K562 (cell line): ENCODE results near the gene PGA3. TPM values are rescaled to one million over a fixed set of nuclear protein-coding genes. Genes with fewer than 3 reads are reported as not detected.

ENCODE experiments used
- ASH1L ChIP-seq: fragments of 450-650 bp; IDR thresholded peaks from 2 replicates; pipeline ENCODE4 v1.6.1; 2018; ENCODE audit warnings: borderline replicate concordance, mild to moderate bottlenecking, low read depth; ENCODE audit not compliant: partially characterized antibody
- BRCA1 ChIP-seq, 2 experiments: fragments of 450-650 bp in 1 of 2; sonication (generic) in 1 of 2; formaldehyde crosslinking in 1 of 2; IDR thresholded peaks; 2 replicates each; pipeline versions ENCODE4 v1.5.0 to v1.6.1; 2017 to 2020; ENCODE audit warnings: mild to moderate bottlenecking in 1 of 2, missing genetic modification reagents in 1 of 2
- CBFA2T2 ChIP-seq: fragments of 450-650 bp; conservative IDR thresholded peaks from 2 replicates; pipeline ENCODE4 v1.6.1; 2017; ENCODE audit warnings: mild to moderate bottlenecking
- CC2D1A ChIP-seq: fragments of 450-650 bp; IDR thresholded peaks from 2 replicates; pipeline ENCODE4 v1.6.1; 2017; ENCODE audit warnings: mild to moderate bottlenecking
- CHCHD3 ChIP-seq: fragments of 250-450 bp; sonication (Bioruptor Pico); IDR thresholded peaks from 2 replicates; pipeline ENCODE4 v2.1.2; 2022; ENCODE audit warnings: mild to moderate bottlenecking
- DACH1 ChIP-seq: fragments of 450-650 bp; IDR thresholded peaks from 2 replicates; pipeline ENCODE4 v1.6.1; 2018; ENCODE audit not compliant: partially characterized antibody
- GABPB1 ChIP-seq: sonication (generic); formaldehyde crosslinking; IDR thresholded peaks from 2 replicates; pipeline ENCODE4 v1.8.0; 2022; ENCODE audit warnings: mild to moderate bottlenecking, missing genetic modification reagents
- JUN ChIP-seq, 2 experiments: sonication (generic) in 1 of 2; formaldehyde crosslinking in 1 of 2; IDR thresholded peaks; 2 replicates each; pipeline versions ENCODE4 v1.6.1 to v1.8.0; 2012 to 2022; ENCODE audit warnings: borderline replicate concordance in 2 of 2, mild to moderate bottlenecking in 2 of 2, improper control_type of control experiment in 1 of 2, low read depth in 1 of 2, low read length in 1 of 2, missing genetic modification reagents in 1 of 2
- JUND ChIP-seq, 2 experiments: IDR thresholded peaks; 2 replicates in 1 of 2; 3 replicates in 1 of 2; pipeline ENCODE4 v1.6.1; 2011; ENCODE audit warnings: borderline replicate concordance in 2 of 2, low read depth in 2 of 2, low read length in 2 of 2, improper control_type of control experiment in 1 of 2, missing biosample characterization in 1 of 2, missing genetic modification characterization in 1 of 2, missing genetic modification reagents in 1 of 2
- NCOA1 ChIP-seq: fragments of 450-650 bp; IDR thresholded peaks from 2 replicates; pipeline ENCODE4 v1.6.1; 2016; ENCODE audit warnings: low read depth
- NR1H2 ChIP-seq: sonication (generic); formaldehyde crosslinking; IDR thresholded peaks from 2 replicates; pipeline ENCODE4 v1.4.0; 2020; ENCODE audit warnings: mild to moderate bottlenecking, missing genetic modification reagents
- PTRF ChIP-seq: fragments of 450-650 bp; IDR thresholded peaks from 2 replicates; pipeline ENCODE4 v1.6.1; 2016; ENCODE audit warnings: mild to moderate bottlenecking, missing genetic modification characterization, missing compliant biosample characterization
- RCOR1 ChIP-seq, 2 experiments: IDR thresholded peaks; 2 replicates each; pipeline ENCODE4 v1.6.1; 2012; ENCODE audit warnings: low read depth in 2 of 2, low read length in 2 of 2, borderline replicate concordance in 1 of 2, improper control_type of control experiment in 1 of 2
- SMARCB1 ChIP-seq: IDR thresholded peaks from 2 replicates; pipeline ENCODE4 v1.6.1; 2011; ENCODE audit warnings: improper control_type of control experiment, low read depth; ENCODE audit not compliant: insufficient read length
- ZKSCAN1 ChIP-seq: fragments of 150-350 bp; IDR thresholded peaks from 2 replicates; pipeline ENCODE4 v1.6.1; 2016; ENCODE audit warnings: low read depth, low read length
- ZNF224 ChIP-seq: sonication (generic); formaldehyde crosslinking; IDR thresholded peaks from 2 replicates; pipeline ENCODE4 v1.8.0; 2022; ENCODE audit warnings: mild to moderate bottlenecking, missing genetic modification reagents
- ZNF316 ChIP-seq: fragments of 450-650 bp; IDR thresholded peaks from 2 replicates; pipeline ENCODE4 v1.6.1; 2016
- ZNF431 ChIP-seq: sonication (generic); formaldehyde crosslinking; IDR thresholded peaks from 2 replicates; pipeline ENCODE4 v1.8.0; 2022; ENCODE audit warnings: mild to moderate bottlenecking, missing genetic modification reagents
- polyA plus RNA-seq, 8 experiments: library from polyadenylated mRNA; depleted of rRNA in 4 of 8; stranded (reverse) in 5 of 8; unstranded in 3 of 8; fragments of >200 nt; fragmentation: Nextera tagmentation in 2 of 8; fragmentation: Illumina TruSeq in 1 of 8; extraction: Ambion mirVana in 2 of 8; extraction: Trizol in 1 of 8; gene quantifications; 2 replicates each; pipeline versions ENCODE4 v1.2.1 to v1.2.3, GENCODE V29; 2011 to 2014; ENCODE audit warnings: inconsistent platforms in 1 of 8, missing spikeins in 1 of 8
- total RNA-seq, 7 experiments: library from RNA; depleted of rRNA in 6 of 7; stranded (reverse); fragments of >200 nt in 6 of 7; fragmentation: Illumina TruSeq in 2 of 7; extraction: Trizol in 2 of 7; gene quantifications; 2 replicates each; pipeline versions ENCODE4 v1.2.1 to v1.2.3, GENCODE V29; 2011 to 2021; ENCODE audit warnings: low replicate concordance in 1 of 7
- TF ChIP-seq, protein P1 (sequence below), 2 experiments: fragments of 450-650 bp; IDR thresholded peaks; 2 replicates each; pipeline ENCODE4 v1.6.1; 2016; ENCODE audit warnings: mild to moderate bottlenecking in 2 of 2, borderline replicate concordance in 1 of 2, low read depth in 1 of 2, moderate library complexity in 1 of 2

The PGA3 gene
- total and polyA plus RNA-seq, 9 of the 15 experiments (the other 6 are each of a cell fraction or from before 2014, with no cell fraction given): 0.15 to 0.18 (median 0.18) TPM; not detected in 6

DNA sequence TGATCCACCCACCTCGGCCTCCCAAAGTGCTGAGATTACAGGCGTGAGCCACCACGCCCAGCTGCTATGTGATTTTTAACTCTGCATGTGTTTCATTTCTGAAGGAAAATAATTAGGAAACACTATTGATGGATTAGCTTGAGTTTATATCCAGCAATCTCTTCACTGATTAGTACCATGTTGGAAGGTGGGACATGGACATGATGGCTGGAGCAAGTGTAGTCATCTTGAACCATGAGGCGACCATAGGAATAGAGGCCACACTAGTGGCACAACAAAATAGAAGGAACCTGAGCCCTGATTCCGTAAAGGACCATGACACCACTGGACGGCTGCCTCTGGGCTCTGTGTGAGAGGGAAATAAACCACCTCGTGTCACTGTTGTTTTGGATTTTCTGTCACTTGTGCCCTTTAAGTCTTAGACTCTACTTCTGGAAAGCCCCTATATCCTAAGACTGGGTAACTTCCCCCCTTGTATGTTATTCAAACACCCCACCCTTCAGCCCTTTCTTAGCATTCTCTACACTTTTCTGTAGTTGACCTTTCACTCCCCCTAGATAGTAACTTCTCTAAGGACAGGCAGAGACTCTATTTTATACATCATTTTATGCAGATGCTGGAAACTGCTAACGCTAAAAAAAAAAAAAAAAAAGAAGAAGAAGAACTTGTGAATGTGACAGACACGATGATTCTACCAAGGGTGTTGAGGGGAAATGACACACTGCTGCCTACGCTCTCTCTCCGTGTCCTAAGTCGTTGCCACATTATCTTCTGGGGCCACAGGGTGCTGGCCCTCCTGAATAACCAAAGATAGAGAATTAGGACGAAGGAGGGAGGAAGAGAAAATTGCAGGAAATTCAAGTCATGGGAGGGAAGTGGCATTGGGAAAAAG lies 39.4 kb upstream of the PGA3 start (continued):
- peak; percentile 62; the same call in 1 of the 2 replicates for TF ChIP-seq JUN (IDR thresholded peaks at IDR 0.05; ENCODE audit: borderline replicate concordance, low read depth, low read length)
- TF ChIP-seq JUN (CRISPR knock-in tag; IDR thresholded peaks at IDR 0.05; ENCODE audit: borderline replicate concordance): no peak
- no peak for TF ChIP-seq ZNF316
- TF ChIP-seq NR1H2 (CRISPR knock-in tag): no peak
- TF ChIP-seq ZNF224 (CRISPR knock-in tag): no peak
- no peak for TF ChIP-seq CHCHD3 (CRISPR knock-in tag)
- TF ChIP-seq NCOA1: 0 out of 2 replicates have a peak, but pooled peaks have one; percentile 58
- TF ChIP-seq CC2D1A: peak; percentile 77; the same call in 1 of the 2 replicates
- TF ChIP-seq ZKSCAN1: no peak
- TF ChIP-seq ASH1L: peak; percentile 35
- no peak for TF ChIP-seq DACH1
- no peak for TF ChIP-seq BRCA1 (IDR thresholded peaks at IDR 0.05)
- TF ChIP-seq BRCA1 (CRISPR knock-in tag; IDR thresholded peaks at IDR 0.05): no peak
- no peak for TF ChIP-seq SMARCB1
- TF ChIP-seq RCOR1 (IDR thresholded peaks at IDR 0.05; ENCODE audit: borderline replicate concordance in 1 of 2, low read depth in 2 of 2, low read length in 2 of 2): peak in 1 of 2 experiments; percentile 66; a peak in 2 of 4 replicates
- TF ChIP-seq, protein P1, sequence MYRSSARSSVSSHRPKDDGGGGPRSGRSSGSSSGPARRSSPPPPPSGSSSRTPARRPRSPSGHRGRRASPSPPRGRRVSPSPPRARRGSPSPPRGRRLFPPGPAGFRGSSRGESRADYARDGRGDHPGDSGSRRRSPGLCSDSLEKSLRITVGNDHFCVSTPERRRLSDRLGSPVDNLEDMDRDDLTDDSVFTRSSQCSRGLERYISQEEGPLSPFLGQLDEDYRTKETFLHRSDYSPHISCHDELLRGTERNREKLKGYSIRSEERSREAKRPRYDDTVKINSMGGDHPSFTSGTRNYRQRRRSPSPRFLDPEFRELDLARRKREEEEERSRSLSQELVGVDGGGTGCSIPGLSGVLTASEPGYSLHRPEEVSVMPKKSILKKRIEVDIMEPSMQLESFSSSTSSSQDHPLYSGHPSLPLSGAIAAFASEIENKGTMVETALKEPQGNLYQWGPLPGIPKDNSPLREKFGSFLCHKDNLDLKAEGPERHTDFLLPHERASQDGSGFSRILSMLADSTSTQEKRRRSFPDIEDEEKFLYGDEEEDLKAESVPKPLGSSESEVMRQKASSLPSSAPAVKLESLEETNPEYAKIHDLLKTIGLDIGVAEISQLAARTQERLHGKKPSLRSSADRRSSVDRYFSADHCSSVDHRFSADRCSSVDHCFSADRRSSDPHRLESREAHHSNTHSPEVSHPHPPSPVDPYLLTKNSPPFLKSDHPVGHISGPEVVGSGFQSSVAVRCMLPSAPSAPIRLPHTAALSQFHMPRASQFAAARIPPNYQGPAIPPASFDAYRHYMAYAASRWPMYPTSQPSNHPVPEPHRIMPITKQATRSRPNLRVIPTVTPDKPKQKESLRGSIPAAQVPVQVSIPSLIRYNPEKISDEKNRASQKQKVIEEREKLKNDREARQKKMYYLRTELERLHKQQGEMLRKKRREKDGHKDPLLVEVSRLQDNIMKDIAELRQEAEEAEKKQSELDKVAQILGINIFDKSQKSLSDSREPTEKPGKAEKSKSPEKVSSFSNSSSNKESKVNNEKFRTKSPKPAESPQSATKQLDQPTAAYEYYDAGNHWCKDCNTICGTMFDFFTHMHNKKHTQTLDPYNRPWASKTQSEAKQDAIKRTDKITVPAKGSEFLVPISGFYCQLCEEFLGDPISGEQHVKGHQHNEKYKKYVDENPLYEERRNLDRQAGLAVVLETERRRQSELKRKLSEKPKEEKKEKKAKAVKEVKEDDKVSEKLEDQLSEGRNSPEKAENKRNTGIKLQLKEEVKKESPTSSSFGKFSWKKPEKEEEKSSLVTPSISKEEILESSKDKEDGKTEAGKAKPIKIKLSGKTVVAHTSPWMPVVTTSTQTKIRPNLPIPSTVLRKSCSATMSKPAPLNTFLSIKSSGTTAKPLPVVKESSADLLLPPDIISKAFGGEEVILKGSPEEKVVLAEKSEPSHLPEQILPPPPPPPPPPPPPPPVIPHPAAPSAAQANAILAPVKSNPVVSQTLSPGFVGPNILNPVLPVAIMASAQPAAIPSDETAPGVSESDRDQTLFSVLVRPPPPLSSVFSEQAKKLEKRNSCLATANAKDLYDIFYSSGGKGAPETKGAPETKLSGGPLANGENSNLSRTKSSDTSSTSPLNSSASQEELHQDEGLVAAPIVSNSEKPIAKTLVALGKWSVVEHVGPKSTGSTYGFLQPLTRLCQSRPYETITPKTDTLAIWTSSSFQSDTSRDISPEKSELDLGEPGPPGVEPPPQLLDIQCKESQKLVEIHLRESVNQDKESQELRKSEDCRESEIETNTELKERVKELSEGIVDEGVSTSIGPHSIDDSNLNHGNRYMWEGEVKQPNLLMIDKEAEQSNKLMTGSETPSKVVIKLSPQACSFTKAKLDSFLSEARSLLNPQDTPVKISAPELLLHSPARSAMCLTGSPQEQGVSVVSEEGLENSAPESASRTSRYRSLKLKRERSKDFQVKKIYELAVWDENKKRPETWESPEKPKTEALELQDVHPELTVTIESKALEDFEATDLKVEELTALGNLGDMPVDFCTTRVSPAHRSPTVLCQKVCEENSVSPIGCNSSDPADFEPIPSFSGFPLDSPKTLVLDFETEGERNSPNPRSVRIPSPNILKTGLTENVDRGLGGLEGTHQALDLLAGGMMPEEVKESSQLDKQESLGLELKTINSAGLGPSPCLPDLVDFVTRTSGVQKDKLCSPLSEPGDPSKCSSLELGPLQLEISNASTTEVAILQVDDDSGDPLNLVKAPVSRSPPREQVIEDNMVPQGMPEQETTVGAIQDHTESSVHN (IDR thresholded peaks at IDR 0.05; ENCODE audit: borderline replicate concordance in 1 of 2, low read depth in 1 of 2): no peak
- TF ChIP-seq PTRF (tag): no peak
- TF ChIP-seq ZNF431 (CRISPR knock-in tag): no peak
- peak; percentile 82 for TF ChIP-seq JUND (IDR thresholded peaks at IDR 0.05; ENCODE audit: borderline replicate concordance, low read depth, low read length)
- no peak for TF ChIP-seq JUND (tag; IDR thresholded peaks at IDR 0.05; ENCODE audit: borderline replicate concordance, low read depth, low read length)
- no peak; the same call in 1 of the 2 replicates for TF ChIP-seq GABPB1 (CRISPR knock-in tag)
- peak; percentile 88 for TF ChIP-seq CBFA2T2
